GM18511 (cell line): ENCODE measurements around the gene STK16.
A peak's percentile ranks its signal among the peaks of the same experiment; 100 is the strongest.
"Not testable (repeated sequence)": the region's sequence is repeated elsewhere in the genome, so short reads cannot be mapped to it uniquely, and the experiment has no call there.

Source experiments
- ATAC-seq: cut with Tn5 transposase; IDR thresholded peaks from one replicate; pipeline ENCODE4 v1.9.1; 2021; ENCODE audit warnings: mild to moderate bottlenecking, moderate library complexity; ENCODE audit not compliant: unreplicated experiment

STK16 gene

GRCh38 chr2:219243291-219243761, 2.0 kb upstream of the STK16 start:
- no peak for ATAC-seq

- ATAC-seq: no peak
Observed at GRCh38 chr2:219244789-219245147, 511 bp upstream of the STK16 start.

- no peak for ATAC-seq
Observed at GRCh38 chr2:219245899-219246230, 586 bp downstream of the STK16 start.

GRCh38 chr2:219246559-219246958, 1.3 kb downstream of the STK16 start:
- no peak for ATAC-seq

- peak; percentile 15 for ATAC-seq
Observed at GRCh38 chr2:219247678-219248642, 2.7 kb downstream of the STK16 start.

- ATAC-seq: no peak
Observed at GRCh38 chr2:219248845-219249202, 3.5 kb downstream of the STK16 start.

GRCh38 chr2:219249203-219249980, 4.1 kb downstream of the STK16 start:
- ATAC-seq: peak; percentile 54

GRCh38 chr2:219250049-219250781, 4.9 kb downstream of the STK16 start:
- no peak for ATAC-seq

- no peak for ATAC-seq
Observed at GRCh38 chr2:219251656-219252055, 6.4 kb downstream of the STK16 start.

GRCh38 chr2:219252084-219252483, 6.8 kb downstream of the STK16 start:
- no peak for ATAC-seq

GRCh38 chr2:219252570-219252899, 7.3 kb downstream of the STK16 start:
- no peak for ATAC-seq

GRCh38 chr2:219252900-219253752, 7.8 kb downstream of the STK16 start, which contains the start of gene TUBA4B:
Gene TUBA4B, plus strand, starts transcription at chr2:219253243. Its CDS starts 165 bp downstream, at chr2:219253408.
- peak; percentile 4 for ATAC-seq

- ATAC-seq: peak; percentile 52
Observed at GRCh38 chr2:219253753-219254589, 8.7 kb downstream of the STK16 start, which contains the start of gene TUBA4A. Gene TUBA4A, minus strand, starts transcription at chr2:219253918. Its CDS starts 60 bp downstream, at chr2:219253858.

- peak; percentile 36 for ATAC-seq
Observed at GRCh38 chr2:219254590-219255201, 9.4 kb downstream of the STK16 start.

- not testable (repeated sequence) for ATAC-seq
Observed at GRCh38 chr2:219258942-219259341, 13.7 kb downstream of the STK16 start.

GRCh38 chr2:219261024-219261855, 16.0 kb downstream of the STK16 start:
- no peak for ATAC-seq

GRCh38 chr2:219266232-219266631, 21.0 kb downstream of the STK16 start:
- ATAC-seq: no peak

- no peak for ATAC-seq
Observed at GRCh38 chr2:219266886-219267285, 21.6 kb downstream of the STK16 start.
